Measurements from ENCODE around the gene TAAR2. TPM values are rescaled to one million over a fixed set of nuclear protein-coding genes. Genes with fewer than 3 reads are reported as not detected.
"Not testable (repeated sequence)": the region's sequence is repeated elsewhere in the genome, so short reads cannot be mapped to it uniquely, and the experiment has no call there.

TAAR2 gene
- total RNA-seq, 8 experiments from 2014 or later = not detected

GRCh38 chr6:132643547-132643946, 19.5 kb upstream of the TAAR2 start:
- Histone ChIP-seq H3K4me3 (no peak overlapping the region), H3K4me1 (replicated peaks in 1 of 2) (no peaks in the 10 kb centered on the region), H3K27ac (no peak overlapping the region)
- WGBS, 10 experiments = 49 to 93% (median 80%) methylated on average over 2 to 3 of the region's 3 CpGs
- ATAC-seq (replicated peaks in 6 of 8) = peak in 1 of 8 experiments; percentile 50
- in situ Hi-C loops (cut with MboI; ENCODE audit: low pct_unique_long_range_greater_than_20kb in 2 of 9, low sequenced_read_pairs in 9 of 9, unreplicated experiment in 9 of 9) = no loop called here

- H3K4me1 ChIP-seq (replicated peaks in 1 of 2); H3K27ac ChIP-seq; in situ Hi-C loops (cut with MboI; ENCODE audit: low pct_unique_long_range_greater_than_20kb in 2 of 9, low sequenced_read_pairs in 9 of 9, unreplicated experiment in 9 of 9); ATAC-seq (replicated peaks in 6 of 8); H3K4me3 ChIP-seq: not testable (repeated sequence)
- WGBS, 10 experiments = 17 to 100% (median 70%) methylated on average over 1 of the region's 1 CpG; no CpG with 5 or more reads in 1 of the 10 experiments
These were observed 13.1 kb upstream of the TAAR2 start for GRCh38 chr6:132637135-132637534.

GRCh38 chr6:132635906-132636305, 11.8 kb upstream of the TAAR2 start:
- 0 to 100% (median 80%) methylated on average over 1 to 3 of the region's 3 CpGs; no CpG with 5 or more reads in 1 of the 10 experiments for WGBS, 10 experiments
- H3K27ac ChIP-seq; ATAC-seq (replicated peaks in 6 of 8); in situ Hi-C loops (cut with MboI; ENCODE audit: low pct_unique_long_range_greater_than_20kb in 2 of 9, low sequenced_read_pairs in 9 of 9, unreplicated experiment in 9 of 9); H3K4me1 ChIP-seq (replicated peaks in 1 of 2); H3K4me3 ChIP-seq: not testable (repeated sequence)

- in situ Hi-C loops (cut with MboI; ENCODE audit: low pct_unique_long_range_greater_than_20kb in 2 of 9, low sequenced_read_pairs in 9 of 9, unreplicated experiment in 9 of 9); ATAC-seq (replicated peaks in 6 of 8); H3K27ac ChIP-seq; H3K4me1 ChIP-seq (replicated peaks in 1 of 2); H3K4me3 ChIP-seq: not testable (repeated sequence)
- WGBS, 10 experiments = 0 to 71% (median 60%) methylated on average over 1 to 3 of the region's 3 CpGs; no CpG with 5 or more reads in 7 of the 10 experiments
These were observed 11.2 kb upstream of the TAAR2 start for GRCh38 chr6:132635288-132635687.

GRCh38 chr6:132634796-132635195, 10.7 kb upstream of the TAAR2 start:
- Histone ChIP-seq H3K27ac (no peak overlapping the region), H3K4me1 (replicated peaks in 1 of 2) (peaks cover 0 to 2% of the 10 kb centered on the region in 2 donors), H3K4me3 (no peak overlapping the region)
- ATAC-seq (replicated peaks in 6 of 8) = no peak
- in situ Hi-C loops (cut with MboI; ENCODE audit: low pct_unique_long_range_greater_than_20kb in 2 of 9, low sequenced_read_pairs in 9 of 9, unreplicated experiment in 9 of 9) = no loop called here
- 10 to 89% (median 73%) methylated on average over 1 to 4 of the region's 4 CpGs; no CpG with 5 or more reads in 3 of the 10 experiments for WGBS, 10 experiments

- ATAC-seq (replicated peaks in 6 of 8) = peak in 1 of 8 experiments; percentile 34
- WGBS, 10 experiments = 60 to 100% (median 86%) methylated on average over 1 to 2 of the region's 2 CpGs; no CpG with 5 or more reads in 5 of the 10 experiments
- Histone ChIP-seq H3K4me1 (replicated peaks in 1 of 2) (peaks cover 0 to 2% of the 10 kb centered on the region in 2 donors), H3K4me3 (no peak overlapping the region), H3K27ac (no peak overlapping the region)
- in situ Hi-C loops (cut with MboI; ENCODE audit: low pct_unique_long_range_greater_than_20kb in 2 of 9, low sequenced_read_pairs in 9 of 9, unreplicated experiment in 9 of 9) = no loop called here
These were observed 9.3 kb upstream of the TAAR2 start for GRCh38 chr6:132633362-132633761.

GRCh38 chr6:132623106-132623845, 799 bp downstream of the TAAR2 start:
- H3K4me3 ChIP-seq = no peak overlapping the region
- H3K27ac ChIP-seq = no peak overlapping the region
- no peak for ATAC-seq (replicated peaks in 6 of 8)
- in situ Hi-C loops (cut with MboI; ENCODE audit: low pct_unique_long_range_greater_than_20kb in 2 of 9, low sequenced_read_pairs in 9 of 9, unreplicated experiment in 9 of 9) = no loop called here
- H3K4me1 ChIP-seq (replicated peaks in 1 of 2) = no peaks in the 10 kb centered on the region
- 6 to 87% (median 67%) methylated on average over 1 to 6 of the region's 6 CpGs; no CpG with 5 or more reads in 1 of the 10 experiments for WGBS, 10 experiments

GRCh38 chr6:132616677-132617076, 7.4 kb downstream of the TAAR2 start:
- H3K27ac ChIP-seq = no peak overlapping the region
- 11 to 71% (median 33%) methylated on average over 1 of the region's 1 CpG; no CpG with 5 or more reads in 3 of the 10 experiments for WGBS, 10 experiments
- peak in 2 of 8 experiments; percentile 58 to 93 for ATAC-seq (replicated peaks in 6 of 8)
- in situ Hi-C loops (cut with MboI; ENCODE audit: low pct_unique_long_range_greater_than_20kb in 2 of 9, low sequenced_read_pairs in 9 of 9, unreplicated experiment in 9 of 9) = no loop called here
- H3K4me1 ChIP-seq (replicated peaks in 1 of 2) = peaks cover 0 to 8% of the 10 kb centered on the region in 2 donors
- H3K4me3 ChIP-seq = no peak overlapping the region

GRCh38 chr6:132614554-132614953, 9.5 kb downstream of the TAAR2 start:
- 40 to 100% (median 90%) methylated on average over 1 to 6 of the region's 7 CpGs for WGBS, 10 experiments

GRCh38 chr6:132612449-132613108, 11.5 kb downstream of the TAAR2 start:
- H3K27ac ChIP-seq = no peak overlapping the region
- 0 to 87% (median 64%) methylated on average over 1 to 4 of the region's 4 CpGs; no CpG with 5 or more reads in 2 of the 10 experiments for WGBS, 10 experiments
- in situ Hi-C loops (cut with MboI; ENCODE audit: low pct_unique_long_range_greater_than_20kb in 2 of 9, low sequenced_read_pairs in 9 of 9, unreplicated experiment in 9 of 9) = no loop called here
- H3K4me1 ChIP-seq (replicated peaks in 1 of 2) = peaks cover 0 to 8% of the 10 kb centered on the region in 2 donors
- ATAC-seq (replicated peaks in 6 of 8) = no peak
- no peak overlapping the region for H3K4me3 ChIP-seq

More at GRCh38 chr6:132614554-132614953, 9.5 kb downstream of the TAAR2 start:
- H3K4me3 ChIP-seq = no peak overlapping the region
- peaks cover 0 to 8% of the 10 kb centered on the region in 2 donors for H3K4me1 ChIP-seq (replicated peaks in 1 of 2)
- in situ Hi-C loops (cut with MboI; ENCODE audit: low pct_unique_long_range_greater_than_20kb in 2 of 9, low sequenced_read_pairs in 9 of 9, unreplicated experiment in 9 of 9) = no loop called here
- H3K27ac ChIP-seq = no peak overlapping the region
- ATAC-seq (replicated peaks in 6 of 8) = no peak

- 14 to 100% (median 82%) methylated on average over 1 to 2 of the region's 2 CpGs for WGBS, 10 experiments
- Histone ChIP-seq H3K27ac (no peak overlapping the region), H3K4me1 (replicated peaks in 1 of 2) (peaks cover 0 to 4% of the 10 kb centered on the region in 2 donors), H3K4me3 (no peak overlapping the region)
- in situ Hi-C loops (cut with MboI; ENCODE audit: low pct_unique_long_range_greater_than_20kb in 2 of 9, low sequenced_read_pairs in 9 of 9, unreplicated experiment in 9 of 9) = no loop called here
- no peak for ATAC-seq (replicated peaks in 6 of 8)
These were observed 12.5 kb downstream of the TAAR2 start for GRCh38 chr6:132611616-132612015.

GRCh38 chr6:132607544-132608233, 16.4 kb downstream of the TAAR2 start:
- ATAC-seq (replicated peaks in 6 of 8) = no peak
- Histone ChIP-seq H3K4me3 (no peak overlapping the region), H3K4me1 (replicated peaks in 1 of 2) (no peaks in the 10 kb centered on the region), H3K27ac (no peak overlapping the region)
- in situ Hi-C loops (cut with MboI; ENCODE audit: low pct_unique_long_range_greater_than_20kb in 2 of 9, low sequenced_read_pairs in 9 of 9, unreplicated experiment in 9 of 9) = no loop called here
- 46 to 100% (median 88%) methylated on average over 2 to 5 of the region's 5 CpGs for WGBS, 10 experiments

GRCh38 chr6:132604635-132605152, 19.4 kb downstream of the TAAR2 start:
- Histone ChIP-seq H3K4me3 (no peak overlapping the region), H3K27ac (no peak overlapping the region), H3K4me1 (replicated peaks in 1 of 2) (no peaks in the 10 kb centered on the region)
- ATAC-seq (replicated peaks in 6 of 8) = peak in 1 of 8 experiments; percentile 68
- in situ Hi-C loops (cut with MboI; ENCODE audit: low pct_unique_long_range_greater_than_20kb in 2 of 9, low sequenced_read_pairs in 9 of 9, unreplicated experiment in 9 of 9) = no loop called here
- WGBS, 10 experiments = 24 to 100% (median 88%) methylated on average over 1 to 8 of the region's 8 CpGs
